Thyroid gland (tissue), 4 donors: ENCODE results near the gene ZNF346. TPM values are rescaled to one million over a fixed set of nuclear protein-coding genes. Genes with fewer than 3 reads are reported as not detected.
A peak's percentile ranks its signal among the peaks of the same experiment; 100 is the strongest.

ENCODE experiments used
- DNase-seq, 2 donors: peaks; one replicate each; pipeline ENCODE4 v3.0.0-alpha.2; 2019
- H3K27ac ChIP-seq, 3 donors: fragments of 200-600 bp; sonication (generic); 1 replicate in 2 of 3; 2 replicates in 1 of 3; pipeline ENCODE4 v1.5.1; 2016 to 2019; ENCODE audit warnings: mild to moderate bottlenecking in 1 of 3, moderate library complexity in 1 of 3
- H3K27me3 ChIP-seq: fragments of 200-600 bp; sonication (generic); one replicate; pipeline ENCODE4 v1.5.1; 2019
- H3K36me3 ChIP-seq, 2 donors: fragments of 200-600 bp; sonication (generic); one replicate each; pipeline ENCODE4 v1.5.1; 2016 to 2019
- H3K4me1 ChIP-seq, 2 donors: fragments of 200-600 bp; sonication (generic); one replicate each; pipeline ENCODE4 v1.5.1; 2017 to 2019
- H3K4me3 ChIP-seq, 3 donors: fragments of 200-600 bp; sonication (generic); replicated peaks in 1 of 3; 1 replicate in 2 of 3; 2 replicates in 1 of 3; pipeline ENCODE4 v1.5.1; 2016; ENCODE audit warnings: mild to moderate bottlenecking in 1 of 3
- H3K9me3 ChIP-seq: fragments of 200-600 bp; sonication (generic); one replicate; pipeline ENCODE4 v1.5.1; 2017
- POLR2A ChIP-seq, 2 donors: fragments of 450-650 bp; IDR thresholded peaks; one replicate each; pipeline ENCODE4 v1.6.1; 2017; ENCODE audit warnings: antibody characterized with exemption in 2 of 2, mild to moderate bottlenecking in 2 of 2, moderate library complexity in 1 of 2
- WGBS, 2 donors: methylation state at CpG; one replicate each; pipeline ENCODE4 v1.1.5; 2017; 5-methylcytosine and 5-hydroxymethylcytosine counted together
- intact Hi-C: fragments of 100-400 bp; cut with DNase I; formaldehyde crosslinking; loops from one replicate; pipeline ENCODE4 v1.15.1; 2023
- total RNA-seq, 4 donors: library from RNA; depleted of rRNA; stranded (reverse); fragments of >200 nt; gene quantifications; one replicate each; pipeline ENCODE4 v1.2.3, GENCODE V29; 2016
- TF ChIP-seq, protein P1 (sequence below), 6 experiments: fragments of 200-600 bp in 3 of 6; fragments of 450-650 bp in 3 of 6; sonication (generic) in 3 of 6; IDR thresholded peaks; one replicate each; pipeline ENCODE4 v1.5.1; 2016 to 2019; ENCODE audit warnings: antibody characterized with exemption in 6 of 6, mild to moderate bottlenecking in 2 of 6, inconsistent platforms in 1 of 6, moderate library complexity in 1 of 6

The ZNF346 gene
- total RNA-seq, 4 donors from 2014 or later, result 23.6 to 34.8 (median 26.2) TPM

- Histone ChIP-seq H3K36me3 (no peaks in the 10 kb centered on the region), H3K4me1 (peaks cover 0 to 2% of the 10 kb centered on the region in 2 donors), H3K27ac (no peak overlapping the region), H3K9me3 (no peaks in the 10 kb centered on the region), H3K27me3 (no peaks in the 10 kb centered on the region), H3K4me3 (no peak overlapping the region)
- WGBS, 2 donors, result 15 to 17% methylated on average over 6 of the region's 6 CpGs
- TF ChIP-seq, protein P1, sequence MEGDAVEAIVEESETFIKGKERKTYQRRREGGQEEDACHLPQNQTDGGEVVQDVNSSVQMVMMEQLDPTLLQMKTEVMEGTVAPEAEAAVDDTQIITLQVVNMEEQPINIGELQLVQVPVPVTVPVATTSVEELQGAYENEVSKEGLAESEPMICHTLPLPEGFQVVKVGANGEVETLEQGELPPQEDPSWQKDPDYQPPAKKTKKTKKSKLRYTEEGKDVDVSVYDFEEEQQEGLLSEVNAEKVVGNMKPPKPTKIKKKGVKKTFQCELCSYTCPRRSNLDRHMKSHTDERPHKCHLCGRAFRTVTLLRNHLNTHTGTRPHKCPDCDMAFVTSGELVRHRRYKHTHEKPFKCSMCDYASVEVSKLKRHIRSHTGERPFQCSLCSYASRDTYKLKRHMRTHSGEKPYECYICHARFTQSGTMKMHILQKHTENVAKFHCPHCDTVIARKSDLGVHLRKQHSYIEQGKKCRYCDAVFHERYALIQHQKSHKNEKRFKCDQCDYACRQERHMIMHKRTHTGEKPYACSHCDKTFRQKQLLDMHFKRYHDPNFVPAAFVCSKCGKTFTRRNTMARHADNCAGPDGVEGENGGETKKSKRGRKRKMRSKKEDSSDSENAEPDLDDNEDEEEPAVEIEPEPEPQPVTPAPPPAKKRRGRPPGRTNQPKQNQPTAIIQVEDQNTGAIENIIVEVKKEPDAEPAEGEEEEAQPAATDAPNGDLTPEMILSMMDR (IDR thresholded peaks at IDR 0.05), result peak; percentile 70 to 89 (median 78)
- no peak for TF ChIP-seq POLR2A (IDR thresholded peaks at IDR 0.05)
- intact Hi-C loops, result no loop called here
- DNase-seq, result peak; percentile 65 to 72
These were observed 49.3 kb downstream of the ZNF346 start for GRCh38 chr5:177071666-177072385.

DNA sequence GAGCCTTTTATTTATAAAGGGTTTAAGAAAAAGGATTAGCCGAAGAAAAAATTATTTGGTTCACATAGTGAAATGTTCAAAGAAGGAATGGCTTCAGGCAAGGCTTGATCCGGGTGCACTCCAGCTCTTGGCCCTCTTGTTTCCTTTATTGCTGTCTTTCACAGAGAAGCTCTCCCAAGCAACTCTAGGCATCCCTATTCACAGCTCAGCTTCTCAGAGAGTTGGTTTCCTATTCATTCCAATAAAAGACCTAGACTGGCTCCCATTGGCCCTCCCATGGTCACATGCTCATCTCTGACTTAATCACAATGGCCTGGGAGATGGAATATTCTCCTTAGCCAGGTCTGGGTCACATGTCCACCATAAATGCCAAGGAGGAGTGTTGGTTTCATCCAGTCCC lies 54.8 kb downstream of the ZNF346 start:
- no peak for TF ChIP-seq POLR2A (IDR thresholded peaks at IDR 0.05)
- TF ChIP-seq, protein P1 (IDR thresholded peaks at IDR 0.05), result no peak
- Histone ChIP-seq H3K4me1 (no peaks in the 10 kb centered on the region), H3K36me3 (no peaks in the 10 kb centered on the region), H3K4me3 (no peak overlapping the region), H3K9me3 (no peaks in the 10 kb centered on the region), H3K27me3 (no peaks in the 10 kb centered on the region), H3K27ac (no peak overlapping the region)
- DNase-seq, result no peak
- WGBS, 2 donors, result 97 to 99% methylated on average over 2 of the region's 2 CpGs
- intact Hi-C loops, result no loop called here

GRCh38 chr5:177079606-177080005 lies 57.1 kb downstream of the ZNF346 start:
- 74 to 86% methylated on average over 8 to 9 of the region's 9 CpGs for WGBS, 2 donors
- Histone ChIP-seq H3K27ac (no peak overlapping the region), H3K9me3 (no peaks in the 10 kb centered on the region), H3K4me3 (no peak overlapping the region), H3K27me3 (no peaks in the 10 kb centered on the region), H3K4me1 (no peaks in the 10 kb centered on the region), H3K36me3 (no peaks in the 10 kb centered on the region)
- intact Hi-C loops, result no loop called here
- DNase-seq, result no peak
- no peak for TF ChIP-seq POLR2A (IDR thresholded peaks at IDR 0.05)
- TF ChIP-seq, protein P1 (IDR thresholded peaks at IDR 0.05), result no peak

- TF ChIP-seq, protein P1 (IDR thresholded peaks at IDR 0.05), result no peak
- TF ChIP-seq POLR2A (IDR thresholded peaks at IDR 0.05), result no peak
- Histone ChIP-seq H3K36me3 (no peaks in the 10 kb centered on the region), H3K4me1 (no peaks in the 10 kb centered on the region), H3K27ac (no peak overlapping the region), H3K9me3 (no peaks in the 10 kb centered on the region), H3K4me3 (no peak overlapping the region), H3K27me3 (no peaks in the 10 kb centered on the region)
- 92 to 97% methylated on average over 5 of the region's 5 CpGs for WGBS, 2 donors
- DNase-seq, result no peak
- intact Hi-C loops, result no loop called here
These were observed 57.8 kb downstream of the ZNF346 start for GRCh38 chr5:177080265-177080664.

- 66 to 81% methylated on average over 6 to 10 of the region's 10 CpGs for WGBS, 2 donors
These were observed 59.4 kb downstream of the ZNF346 start for GRCh38 chr5:177081859-177082258.

More at GRCh38 chr5:177081859-177082258, 59.4 kb downstream of the ZNF346 start:
- Histone ChIP-seq H3K9me3 (no peaks in the 10 kb centered on the region), H3K27ac (no peak overlapping the region), H3K4me1 (peaks cover 1% of the 10 kb centered on the region in 2 donors), H3K36me3 (no peaks in the 10 kb centered on the region), H3K27me3 (no peaks in the 10 kb centered on the region), H3K4me3 (no peak overlapping the region)
- intact Hi-C loops, result no loop called here
- TF ChIP-seq POLR2A (IDR thresholded peaks at IDR 0.05), result no peak
- TF ChIP-seq, protein P1 (IDR thresholded peaks at IDR 0.05), result no peak
- DNase-seq, result no peak
